Spleen (tissue), 11 donors: ENCODE data around the gene DDI1. TPM values are rescaled to one million over a fixed set of nuclear protein-coding genes. Genes with fewer than 3 reads are reported as not detected.

Source experiments
- DNase-seq: peaks from one replicate; pipeline ENCODE4 v3.0.0-alpha.2; 2020
- H3K27ac ChIP-seq, 8 donors: fragments of 200-600 bp; sonication (generic) in 7 of 8; 1 replicate in 4 of 8; 2 replicates in 4 of 8; pipeline versions ENCODE4 v1.5.0 to v1.8.0; 2016 to 2021; ENCODE audit warnings: inconsistent platforms in 4 of 8, mild to moderate bottlenecking in 4 of 8, moderate library complexity in 1 of 8
- H3K27me3 ChIP-seq, 7 donors: fragments of 200-600 bp; sonication (generic) in 6 of 7; replicated peaks in 1 of 7; 1 replicate in 4 of 7; 2 replicates in 3 of 7; pipeline versions ENCODE4 v1.5.0 to v1.8.0; 2016 to 2021; ENCODE audit warnings: inconsistent platforms in 3 of 7, mild to moderate bottlenecking in 1 of 7
- H3K36me3 ChIP-seq, 6 donors: fragments of 200-600 bp; sonication (generic) in 5 of 6; 1 replicate in 4 of 6; 2 replicates in 2 of 6; pipeline versions ENCODE4 v1.5.0 to v1.8.0; 2016 to 2021; ENCODE audit warnings: inconsistent platforms in 2 of 6
- H3K4me1 ChIP-seq, 6 donors: fragments of 200-600 bp; sonication (generic) in 5 of 6; 1 replicate in 3 of 6; 2 replicates in 3 of 6; pipeline versions ENCODE4 v1.5.0 to v1.8.0; 2016 to 2021; ENCODE audit warnings: inconsistent platforms in 3 of 6
- H3K4me3 ChIP-seq, 8 donors: fragments of 200-600 bp; sonication (generic) in 7 of 8; 1 replicate in 4 of 8; 2 replicates in 4 of 8; pipeline versions ENCODE4 v1.5.0 to v1.8.0; 2016 to 2021; ENCODE audit warnings: inconsistent platforms in 4 of 8, mild to moderate bottlenecking in 4 of 8, moderate library complexity in 2 of 8
- H3K9me3 ChIP-seq, 8 donors: fragments of 200-600 bp; sonication (generic) in 7 of 8; 1 replicate in 4 of 8; 2 replicates in 4 of 8; pipeline versions ENCODE4 v1.5.0 to v1.8.0; 2016 to 2021; ENCODE audit warnings: inconsistent platforms in 4 of 8
- CTCF ChIP-seq, 11 experiments: fragments of 200-600 bp in 7 of 11; fragments of 450-650 bp in 4 of 11; sonication (generic) in 4 of 11; IDR thresholded peaks in 8 of 11; conservative IDR thresholded peaks in 3 of 11; 1 replicate in 7 of 11; 2 replicates in 4 of 11; pipeline versions ENCODE4 v1.4.0 to v1.8.0; 2016 to 2021; ENCODE audit warnings: antibody characterized with exemption in 11 of 11, inconsistent platforms in 4 of 11, mild to moderate bottlenecking in 1 of 11
- POLR2A ChIP-seq, 3 donors: fragments of 450-650 bp; IDR thresholded peaks; one replicate each; pipeline ENCODE4 v1.5.1; 2017; ENCODE audit warnings: antibody characterized with exemption in 3 of 3, mild to moderate bottlenecking in 1 of 3
- POLR2AphosphoS5 ChIP-seq, 3 donors: sonication (generic); formaldehyde crosslinking; IDR thresholded peaks; one replicate each; pipeline ENCODE4 v1.5.1; 2017; ENCODE audit warnings: antibody characterized with exemption in 3 of 3
- WGBS, 5 donors: extraction: QIAGEN DNeasy Blood & Tissue Kit in 3 of 5; methylation state at CpG; one replicate each; pipeline versions ENCODE4 v1.1.5 to v1.1.7; 2013 to 2018; 5-methylcytosine and 5-hydroxymethylcytosine counted together
- intact Hi-C: fragments of 100-400 bp; cut with DNase I; formaldehyde crosslinking; loops from one replicate; pipeline ENCODE4 v1.15.0; 2023; ENCODE audit warnings: low total_unique reads
- polyA plus RNA-seq, 3 donors: library from polyadenylated mRNA; stranded (reverse); fragments of 200-250 nt; gene quantifications; one replicate each; pipeline ENCODE4 v1.2.1, GENCODE V29; 2013
- total RNA-seq, 7 donors: library from RNA; depleted of rRNA in 3 of 7; stranded (reverse); fragments of >200 nt in 3 of 7; fragmentation: NEBNext Ultra II Directional in 4 of 7; extraction: Animal tissue kit (Norgen Biotek cat#: 25700) in 4 of 7; gene quantifications; one replicate each; pipeline versions ENCODE4 v1.1.0 to v1.2.1, GENCODE V29; 2016 to 2021
- donor health status: healthy with polysubstance abuse.
- donor health status: DM: no; HTN: no; CAD: no; lungs with moderate emphysema.
- donor health status: DM: no; HTN: no; CAD: no.
- donor health status: Bipolar disorder and iron deficiency.
- donor health status: healthy.
- donor health status: DM: no; HTN: no; CAD: no.
- donor health status: DM: yes; HTN: yes; CAD: no.

Gene DDI1
- total and polyA plus RNA-seq, 10 donors: not detected

DNA sequence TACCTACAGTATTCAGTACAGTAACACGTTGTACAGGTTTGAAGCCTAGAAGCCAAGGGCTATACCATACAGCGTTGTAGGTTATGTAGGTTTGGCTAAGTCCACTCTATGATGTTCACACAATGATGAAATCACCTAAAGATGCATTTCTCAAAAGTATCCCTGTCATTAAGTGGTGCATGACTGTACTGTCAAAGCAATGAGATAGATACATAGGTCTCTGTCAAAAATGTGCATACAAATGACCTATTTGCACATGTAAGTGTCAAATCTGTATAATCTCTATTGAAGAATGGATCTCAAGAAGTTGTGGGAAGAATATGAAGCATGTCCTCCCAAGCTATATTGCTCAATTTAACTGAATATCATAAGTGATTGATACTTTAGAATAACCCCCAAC is 11.9 kb upstream of the DDI1 start:
- no peak for DNase-seq
- H3K27me3 ChIP-seq: no peaks in the 10 kb centered on the region
- H3K4me1 ChIP-seq: no peaks in the 10 kb centered on the region
- H3K4me3 ChIP-seq: no peak overlapping the region
- H3K36me3 ChIP-seq: no peaks in the 10 kb centered on the region
- TF ChIP-seq CTCF (IDR thresholded peaks at IDR 0.05 in 8 of 11, conservative IDR thresholded peaks at IDR 0.05 in 3 of 11) (no peak), POLR2A (IDR thresholded peaks at IDR 0.05) (no peak), POLR2AphosphoS5 (IDR thresholded peaks at IDR 0.05) (no peak)
- H3K27ac ChIP-seq: no peak overlapping the region
- 82 to 97% (median 90%) methylated on average over 2 of the region's 2 CpGs for WGBS, 5 donors
- no peaks in the 10 kb centered on the region for H3K9me3 ChIP-seq
- intact Hi-C loops: no loop called here

- no peak overlapping the region for H3K4me3 ChIP-seq
- no peaks in the 10 kb centered on the region for H3K27me3 ChIP-seq
- WGBS, 5 donors: 68 to 85% (median 76%) methylated on average over 3 of the region's 3 CpGs
- no peaks in the 10 kb centered on the region for H3K4me1 ChIP-seq
- no peaks in the 10 kb centered on the region for H3K36me3 ChIP-seq
- intact Hi-C loops: no loop called here
- H3K27ac ChIP-seq: no peak overlapping the region
- DNase-seq: no peak
- TF ChIP-seq CTCF (IDR thresholded peaks at IDR 0.05 in 8 of 11, conservative IDR thresholded peaks at IDR 0.05 in 3 of 11): no peak
- TF ChIP-seq POLR2AphosphoS5 (IDR thresholded peaks at IDR 0.05): no peak
- TF ChIP-seq POLR2A (IDR thresholded peaks at IDR 0.05): no peak
- H3K9me3 ChIP-seq: peaks cover 0 to 8% (median 2%) of the 10 kb centered on the region in 8 donors
Measured at GRCh38 chr11:104028476-104029263, 7.8 kb upstream of the DDI1 start.

DNA sequence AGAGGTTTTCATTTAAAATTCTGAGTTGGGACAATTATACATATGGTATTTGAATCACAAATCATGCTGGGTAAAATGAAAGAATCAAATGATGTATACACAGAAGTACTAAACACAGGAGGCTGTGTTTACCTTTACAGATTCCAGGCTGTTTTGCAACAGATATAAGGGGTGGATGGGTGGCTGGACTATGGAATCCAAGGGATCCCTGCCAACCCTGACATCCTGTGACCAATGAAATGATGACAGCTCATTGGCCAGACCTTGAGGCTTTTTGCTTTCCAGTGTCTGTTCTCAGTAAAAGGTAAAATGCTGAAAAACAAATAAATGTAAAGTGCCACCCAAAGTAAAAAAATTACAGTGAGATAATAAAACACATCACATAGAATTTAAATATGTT is 3.3 kb upstream of the DDI1 start:
- Histone ChIP-seq H3K4me1 (no peaks in the 10 kb centered on the region), H3K9me3 (peaks cover 0 to 12% (median 2%) of the 10 kb centered on the region in 8 donors), H3K27me3 (no peaks in the 10 kb centered on the region), H3K4me3 (no peak overlapping the region), H3K36me3 (no peaks in the 10 kb centered on the region), H3K27ac (no peak overlapping the region)
- DNase-seq: no peak
- intact Hi-C loops: no loop called here
- no peak for TF ChIP-seq POLR2A (IDR thresholded peaks at IDR 0.05)
- no peak for TF ChIP-seq POLR2AphosphoS5 (IDR thresholded peaks at IDR 0.05)
- no peak for TF ChIP-seq CTCF (IDR thresholded peaks at IDR 0.05 in 8 of 11, conservative IDR thresholded peaks at IDR 0.05 in 3 of 11)

GRCh38 chr11:104033561-104033960 is 2.9 kb upstream of the DDI1 start:
- DNase-seq: no peak
- Histone ChIP-seq H3K4me3 (no peak overlapping the region), H3K4me1 (no peaks in the 10 kb centered on the region), H3K27ac (no peak overlapping the region), H3K27me3 (no peaks in the 10 kb centered on the region), H3K36me3 (no peaks in the 10 kb centered on the region), H3K9me3 (peaks cover 0 to 12% (median 2%) of the 10 kb centered on the region in 8 donors)
- TF ChIP-seq POLR2AphosphoS5 (IDR thresholded peaks at IDR 0.05) (no peak), CTCF (IDR thresholded peaks at IDR 0.05 in 8 of 11, conservative IDR thresholded peaks at IDR 0.05 in 3 of 11) (no peak), POLR2A (IDR thresholded peaks at IDR 0.05) (no peak)
- WGBS, 5 donors: 87 to 98% (median 89%) methylated on average over 1 of the region's 1 CpG
- intact Hi-C loops: no loop called here
